Glutamatergic neuron (in vitro differentiated cells): Measurements from ENCODE around the gene MTMR1. TPM values are rescaled to one million over a fixed set of nuclear protein-coding genes. Genes with fewer than 3 reads are reported as not detected.

ENCODE experiments used
- DNase-seq: peaks from one replicate; pipeline ENCODE4 v3.0.0; 2022
- H3K27ac Mint-ChIP-seq: one replicate; pipeline ENCODE4 v1.8.0; 2020; ENCODE audit warnings: mild to moderate bottlenecking, mixed read lengths, inconsistent platforms; ENCODE audit not compliant: unreplicated experiment
- H3K27me3 Mint-ChIP-seq: one replicate; pipeline ENCODE4 v1.8.0; 2020; ENCODE audit warnings: mild to moderate bottlenecking, moderate library complexity, mixed read lengths, inconsistent platforms; ENCODE audit not compliant: unreplicated experiment
- H3K36me3 Mint-ChIP-seq: one replicate; pipeline ENCODE4 v1.8.0; 2020; ENCODE audit warnings: mild to moderate bottlenecking, mixed read lengths, inconsistent platforms; ENCODE audit not compliant: unreplicated experiment
- H3K4me1 Mint-ChIP-seq: one replicate; pipeline ENCODE4 v1.8.0; 2020; ENCODE audit warnings: mild to moderate bottlenecking, low read depth, mixed read lengths, inconsistent platforms; ENCODE audit not compliant: unreplicated experiment
- H3K4me3 Mint-ChIP-seq: one replicate; pipeline ENCODE4 v1.8.0; 2020; ENCODE audit warnings: mild to moderate bottlenecking, mixed read lengths, inconsistent platforms; ENCODE audit not compliant: unreplicated experiment
- H3K9me3 Mint-ChIP-seq: one replicate; pipeline ENCODE4 v1.8.0; 2020; ENCODE audit warnings: mild to moderate bottlenecking, moderate library complexity, mixed read lengths, inconsistent platforms; ENCODE audit not compliant: unreplicated experiment
- total RNA-seq: library from RNA; stranded (reverse); fragmentation: NEBNext Ultra II Directional; extraction: Animal tissue kit (Norgen Biotek cat#: 25700); gene quantifications from one replicate; pipeline ENCODE4 v1.2.1, GENCODE V29; 2021; ENCODE audit not compliant: unreplicated experiment
- TF ChIP-seq, protein P1 (sequence below): fragments of 200-600 bp; sonication (generic); IDR thresholded peaks from one replicate; pipeline ENCODE4 v1.5.0; 2021; ENCODE audit not compliant: partially characterized antibody, unreplicated experiment

Gene MTMR1
- total RNA-seq, 1 donor from 2014 or later = 29.6 TPM

DNA sequence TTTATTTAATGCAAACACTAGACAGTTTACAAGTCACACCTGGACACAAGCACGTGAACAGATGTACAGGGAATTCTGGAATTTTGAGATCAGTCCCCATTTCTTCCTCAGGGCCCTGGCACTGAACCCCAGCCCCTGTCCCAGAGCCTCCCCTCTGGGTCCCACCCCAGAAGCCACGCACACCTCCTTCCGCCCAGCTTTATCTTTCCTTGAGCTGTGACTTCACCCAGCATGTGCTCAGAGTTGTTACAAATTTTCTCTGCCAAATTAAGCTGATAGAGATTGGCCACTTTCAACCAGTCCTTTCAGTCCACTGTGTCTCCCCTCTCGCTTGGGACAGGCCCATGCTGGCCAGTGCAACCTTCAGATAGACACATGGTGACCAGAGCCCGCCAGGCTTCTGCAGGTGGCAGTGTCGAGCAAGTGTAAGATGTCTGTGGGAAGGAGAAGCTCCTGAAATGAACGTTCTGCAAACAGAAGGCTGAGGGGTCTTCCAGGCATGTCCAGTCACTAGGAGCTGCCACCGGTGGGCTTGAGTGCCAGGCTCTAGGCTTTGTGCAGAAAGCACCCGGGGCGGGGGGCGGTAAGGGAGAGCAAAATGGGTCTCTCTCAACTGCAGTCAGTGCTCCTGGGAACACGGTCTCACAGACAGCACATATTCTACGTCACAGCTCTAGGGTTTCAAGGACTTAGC is 73.3 kb downstream of the MTMR1 start:
- DNase-seq = no peak
- Mint-ChIP-seq H3K27me3 (no peaks in the 10 kb centered on the region), H3K27ac (no peak overlapping the region), H3K4me1 (no peaks in the 10 kb centered on the region), H3K4me3 (no peak overlapping the region), H3K36me3 (no peaks in the 10 kb centered on the region), H3K9me3 (no peaks in the 10 kb centered on the region)
- TF ChIP-seq, protein P1, sequence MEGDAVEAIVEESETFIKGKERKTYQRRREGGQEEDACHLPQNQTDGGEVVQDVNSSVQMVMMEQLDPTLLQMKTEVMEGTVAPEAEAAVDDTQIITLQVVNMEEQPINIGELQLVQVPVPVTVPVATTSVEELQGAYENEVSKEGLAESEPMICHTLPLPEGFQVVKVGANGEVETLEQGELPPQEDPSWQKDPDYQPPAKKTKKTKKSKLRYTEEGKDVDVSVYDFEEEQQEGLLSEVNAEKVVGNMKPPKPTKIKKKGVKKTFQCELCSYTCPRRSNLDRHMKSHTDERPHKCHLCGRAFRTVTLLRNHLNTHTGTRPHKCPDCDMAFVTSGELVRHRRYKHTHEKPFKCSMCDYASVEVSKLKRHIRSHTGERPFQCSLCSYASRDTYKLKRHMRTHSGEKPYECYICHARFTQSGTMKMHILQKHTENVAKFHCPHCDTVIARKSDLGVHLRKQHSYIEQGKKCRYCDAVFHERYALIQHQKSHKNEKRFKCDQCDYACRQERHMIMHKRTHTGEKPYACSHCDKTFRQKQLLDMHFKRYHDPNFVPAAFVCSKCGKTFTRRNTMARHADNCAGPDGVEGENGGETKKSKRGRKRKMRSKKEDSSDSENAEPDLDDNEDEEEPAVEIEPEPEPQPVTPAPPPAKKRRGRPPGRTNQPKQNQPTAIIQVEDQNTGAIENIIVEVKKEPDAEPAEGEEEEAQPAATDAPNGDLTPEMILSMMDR = no peak

DNA sequence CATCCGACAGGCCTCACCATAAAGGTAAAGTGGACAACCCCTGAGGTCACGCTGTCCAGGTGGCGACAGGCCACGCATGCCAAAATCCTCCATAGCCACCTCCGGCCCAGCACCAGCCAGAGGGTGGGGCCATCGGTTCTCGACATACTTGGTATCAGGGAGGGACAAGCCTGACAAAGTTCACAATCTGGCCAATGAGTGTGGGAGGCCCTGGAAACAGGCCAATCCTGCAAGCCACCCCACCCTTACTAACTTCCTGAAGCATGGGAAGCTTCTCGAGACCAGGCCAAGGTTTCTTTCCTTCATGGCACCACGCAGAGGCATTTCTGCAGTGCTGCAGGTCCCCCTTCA is 73.8 kb downstream of the MTMR1 start:
- Mint-ChIP-seq H3K9me3 (no peaks in the 10 kb centered on the region), H3K36me3 (no peaks in the 10 kb centered on the region), H3K27ac (no peak overlapping the region), H3K27me3 (peaks cover 1% of the 10 kb centered on the region), H3K4me3 (no peak overlapping the region), H3K4me1 (no peaks in the 10 kb centered on the region)
- TF ChIP-seq, protein P1 = no peak
- no peak for DNase-seq

DNA sequence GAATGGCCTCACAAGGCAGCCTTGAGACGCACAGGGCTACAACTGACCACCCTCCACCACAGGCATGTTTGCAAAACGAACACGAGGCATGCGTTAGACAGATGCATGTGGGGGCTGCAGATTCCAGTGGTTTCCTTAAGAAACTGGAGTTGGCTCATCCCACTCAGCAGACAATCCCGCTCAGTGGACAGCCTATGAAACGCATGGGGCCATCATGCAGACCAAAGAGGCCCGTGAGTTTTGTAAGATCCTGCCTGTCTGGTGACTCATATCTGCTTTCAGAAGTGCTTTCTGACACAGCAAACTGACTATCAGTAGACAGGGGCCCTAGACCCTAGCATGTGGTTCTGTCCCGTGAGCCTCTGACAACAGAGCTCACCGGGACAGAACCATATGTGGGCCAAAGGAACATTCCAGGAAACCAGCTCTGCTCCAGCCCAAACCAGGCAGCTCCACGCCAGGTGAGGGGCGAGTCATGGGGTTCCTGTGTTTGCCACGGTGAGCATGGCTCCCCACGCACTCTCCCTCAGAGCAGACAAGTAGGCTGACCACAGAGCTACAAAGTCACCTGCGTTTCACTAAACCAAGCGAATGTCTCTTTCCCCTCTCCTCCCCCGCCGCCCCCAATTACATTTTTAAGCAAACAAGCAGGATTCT is 74.4 kb downstream of the MTMR1 start:
- no peak overlapping the region for H3K4me3 Mint-ChIP-seq
- TF ChIP-seq, protein P1 = no peak
- H3K9me3 Mint-ChIP-seq = no peaks in the 10 kb centered on the region
- H3K4me1 Mint-ChIP-seq = no peaks in the 10 kb centered on the region
- DNase-seq = no peak
- no peaks in the 10 kb centered on the region for H3K36me3 Mint-ChIP-seq
- H3K27me3 Mint-ChIP-seq = peaks cover 1% of the 10 kb centered on the region
- H3K27ac Mint-ChIP-seq = no peak overlapping the region

DNA sequence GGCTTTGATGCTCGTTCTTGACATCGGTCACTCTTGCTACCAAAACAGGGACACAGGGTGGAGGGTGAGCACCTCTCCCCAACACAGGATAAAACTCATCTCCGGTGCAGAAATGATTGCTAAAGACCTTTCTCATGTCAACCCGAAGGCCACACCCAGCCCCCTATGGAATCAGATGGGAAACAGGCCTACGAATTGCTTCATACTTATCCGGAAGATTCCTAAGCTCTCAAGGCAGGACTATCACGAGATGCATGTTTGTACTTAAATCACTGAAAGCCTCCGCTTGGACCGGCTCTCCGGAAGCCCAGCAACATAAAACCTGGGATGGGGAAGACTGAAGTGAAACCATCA is 74.9 kb downstream of the MTMR1 start:
- Mint-ChIP-seq H3K4me1 (no peaks in the 10 kb centered on the region), H3K9me3 (no peaks in the 10 kb centered on the region), H3K27ac (no peak overlapping the region)

More for the DNA sequence above, 74.9 kb downstream of the MTMR1 start:
- no peak for DNase-seq
- Mint-ChIP-seq H3K27me3 (peaks cover 1% of the 10 kb centered on the region), H3K36me3 (no peaks in the 10 kb centered on the region), H3K4me3 (no peak overlapping the region)
- TF ChIP-seq, protein P1 = no peak
